HG02642 (cell line): ENCODE data around the gene NT5C1A.

Source experiments
- ATAC-seq: cut with Tn5 transposase; IDR thresholded peaks from one replicate; pipeline ENCODE4 v1.9.1; 2021; ENCODE audit warnings: mild to moderate bottlenecking; ENCODE audit not compliant: unreplicated experiment, poor library complexity

The NT5C1A gene

GRCh38 chr1:39668111-39668510, 3.8 kb downstream of the NT5C1A start:
- ATAC-seq: no peak

GRCh38 chr1:39666772-39667171, 5.1 kb downstream of the NT5C1A start:
- peak; percentile 79 for ATAC-seq

- ATAC-seq: no peak
Observed at GRCh38 chr1:39663559-39663958, 8.3 kb downstream of the NT5C1A start.

- ATAC-seq: no peak
Observed at GRCh38 chr1:39662861-39663260, 9.0 kb downstream of the NT5C1A start.

- ATAC-seq: no peak
Observed at GRCh38 chr1:39659538-39659937, 12.4 kb downstream of the NT5C1A start.

- ATAC-seq: no peak
Observed at GRCh38 chr1:39659110-39659509, 12.8 kb downstream of the NT5C1A start.

- ATAC-seq: no peak
Observed at GRCh38 chr1:39657923-39658485, 13.9 kb downstream of the NT5C1A start.

- ATAC-seq: no peak
Observed at GRCh38 chr1:39657402-39657801, 14.5 kb downstream of the NT5C1A start.

- no peak for ATAC-seq
Observed at GRCh38 chr1:39656391-39656790, 15.5 kb downstream of the NT5C1A start.

GRCh38 chr1:39655578-39656268, 16.2 kb downstream of the NT5C1A start:
- no peak for ATAC-seq

- ATAC-seq: no peak
Observed at GRCh38 chr1:39654291-39654690, 17.6 kb downstream of the NT5C1A start.

GRCh38 chr1:39653546-39654031, 18.3 kb downstream of the NT5C1A start:
- ATAC-seq: peak; percentile 46

- ATAC-seq: no peak
Observed at GRCh38 chr1:39652554-39652953, 19.4 kb downstream of the NT5C1A start.

- no peak for ATAC-seq
Observed at GRCh38 chr1:39652105-39652504, 19.8 kb downstream of the NT5C1A start.

GRCh38 chr1:39650431-39650830, 21.5 kb downstream of the NT5C1A start:
- ATAC-seq: no peak

GRCh38 chr1:39649636-39650185, 22.2 kb downstream of the NT5C1A start:
- no peak for ATAC-seq

- ATAC-seq: no peak
Observed at GRCh38 chr1:39648496-39648895, 23.4 kb downstream of the NT5C1A start.

GRCh38 chr1:39647247-39647646, 24.7 kb downstream of the NT5C1A start:
- no peak for ATAC-seq

- ATAC-seq: no peak
Observed at GRCh38 chr1:39646232-39647081, 25.4 kb downstream of the NT5C1A start.

- ATAC-seq: no peak
Observed at GRCh38 chr1:39645411-39646043, 26.4 kb downstream of the NT5C1A start.
